Tibial artery (tissue), 4 donors: ENCODE data around the gene FHOD1.

Experiments
- DNase-seq, 2 donors: peaks; one replicate each; pipeline ENCODE4 v3.0.0-alpha.2; 2019
- H3K27ac ChIP-seq, 2 donors: fragments of 200-600 bp; sonication (generic) in 1 of 2; 1 replicate in 1 of 2; 2 replicates in 1 of 2; pipeline ENCODE4 v1.5.1; 2018 to 2019; ENCODE audit warnings: mild to moderate bottlenecking in 1 of 2
- H3K27me3 ChIP-seq, 2 donors: fragments of 200-600 bp; sonication (generic) in 1 of 2; one replicate each; pipeline versions ENCODE4 v1.5.1 to v1.6.0; 2016 to 2019
- H3K36me3 ChIP-seq, 3 donors: fragments of 200-600 bp; sonication (generic) in 2 of 3; one replicate each; pipeline ENCODE4 v1.5.1; 2016 to 2019; ENCODE audit warnings: mild to moderate bottlenecking in 2 of 3
- H3K4me1 ChIP-seq, 4 donors: fragments of 200-600 bp; sonication (generic) in 2 of 4; 1 replicate in 3 of 4; 2 replicates in 1 of 4; pipeline ENCODE4 v1.5.1; 2016 to 2019
- H3K4me3 ChIP-seq, 2 donors: fragments of 200-600 bp; sonication (generic) in 1 of 2; 1 replicate in 1 of 2; 2 replicates in 1 of 2; pipeline ENCODE4 v1.5.1; 2018 to 2019; ENCODE audit warnings: mild to moderate bottlenecking in 2 of 2
- H3K9me3 ChIP-seq, 3 donors: fragments of 200-600 bp; sonication (generic) in 1 of 3; one replicate each; pipeline ENCODE4 v1.5.1; 2016 to 2019
- intact Hi-C: fragments of 100-400 bp; cut with DNase I; formaldehyde crosslinking; loops from one replicate; pipeline ENCODE4 v1.15.0; 2023; ENCODE audit warnings: low total_unique reads
- TF ChIP-seq, protein P1 (sequence below), 2 experiments: fragments of 200-600 bp in 1 of 2; fragments of 450-650 bp in 1 of 2; IDR thresholded peaks; one replicate each; pipeline ENCODE4 v1.5.1; 2017 to 2019; ENCODE audit warnings: antibody characterized with exemption in 2 of 2, mild to moderate bottlenecking in 1 of 2, moderate library complexity in 1 of 2

Gene FHOD1

DNA sequence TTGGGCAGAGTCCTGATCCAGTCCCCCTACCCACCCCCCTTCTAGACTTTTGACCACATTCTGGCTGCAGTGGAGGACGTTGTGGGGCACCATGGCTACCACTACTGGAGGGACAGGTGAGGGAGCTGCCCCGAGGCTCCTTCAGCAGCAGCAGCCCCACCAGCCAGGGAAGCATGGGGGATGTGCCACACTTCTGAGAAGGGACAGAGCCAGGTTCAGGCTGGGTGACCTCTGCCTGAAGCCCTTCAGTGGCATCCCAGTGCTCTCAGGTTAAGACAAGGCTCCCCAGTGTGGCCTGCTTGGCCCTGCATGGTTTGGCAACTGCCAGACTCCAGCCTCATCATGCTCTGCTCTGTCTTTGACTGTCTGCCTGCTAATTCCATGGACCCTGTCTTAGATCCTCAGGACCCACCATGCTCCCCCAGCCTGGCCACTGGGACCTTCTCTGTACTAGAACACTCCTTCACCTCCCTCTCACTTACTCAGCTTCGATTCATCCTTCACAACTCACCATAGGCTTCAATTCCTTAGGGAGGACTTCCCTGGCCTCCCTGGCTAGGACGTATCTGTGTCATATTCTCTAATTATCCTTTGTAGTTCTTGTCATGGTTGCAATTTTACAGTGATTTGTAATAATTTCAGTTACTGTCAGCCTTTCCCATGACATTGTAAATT lies 10.3 kb upstream of the FHOD1 start:
- intact Hi-C loops, result no loop called here
- Histone ChIP-seq H3K4me1 (no peaks in the 10 kb centered on the region), H3K4me3 (no peak overlapping the region), H3K27ac (no peak overlapping the region), H3K27me3 (peaks cover 0 to 27% of the 10 kb centered on the region in 2 donors), H3K9me3 (no peaks in the 10 kb centered on the region), H3K36me3 (no peaks in the 10 kb centered on the region)
- peak in 1 of 2 donors; percentile 9 for DNase-seq
- TF ChIP-seq, protein P1, sequence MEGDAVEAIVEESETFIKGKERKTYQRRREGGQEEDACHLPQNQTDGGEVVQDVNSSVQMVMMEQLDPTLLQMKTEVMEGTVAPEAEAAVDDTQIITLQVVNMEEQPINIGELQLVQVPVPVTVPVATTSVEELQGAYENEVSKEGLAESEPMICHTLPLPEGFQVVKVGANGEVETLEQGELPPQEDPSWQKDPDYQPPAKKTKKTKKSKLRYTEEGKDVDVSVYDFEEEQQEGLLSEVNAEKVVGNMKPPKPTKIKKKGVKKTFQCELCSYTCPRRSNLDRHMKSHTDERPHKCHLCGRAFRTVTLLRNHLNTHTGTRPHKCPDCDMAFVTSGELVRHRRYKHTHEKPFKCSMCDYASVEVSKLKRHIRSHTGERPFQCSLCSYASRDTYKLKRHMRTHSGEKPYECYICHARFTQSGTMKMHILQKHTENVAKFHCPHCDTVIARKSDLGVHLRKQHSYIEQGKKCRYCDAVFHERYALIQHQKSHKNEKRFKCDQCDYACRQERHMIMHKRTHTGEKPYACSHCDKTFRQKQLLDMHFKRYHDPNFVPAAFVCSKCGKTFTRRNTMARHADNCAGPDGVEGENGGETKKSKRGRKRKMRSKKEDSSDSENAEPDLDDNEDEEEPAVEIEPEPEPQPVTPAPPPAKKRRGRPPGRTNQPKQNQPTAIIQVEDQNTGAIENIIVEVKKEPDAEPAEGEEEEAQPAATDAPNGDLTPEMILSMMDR (IDR thresholded peaks at IDR 0.05), result no peak

DNA sequence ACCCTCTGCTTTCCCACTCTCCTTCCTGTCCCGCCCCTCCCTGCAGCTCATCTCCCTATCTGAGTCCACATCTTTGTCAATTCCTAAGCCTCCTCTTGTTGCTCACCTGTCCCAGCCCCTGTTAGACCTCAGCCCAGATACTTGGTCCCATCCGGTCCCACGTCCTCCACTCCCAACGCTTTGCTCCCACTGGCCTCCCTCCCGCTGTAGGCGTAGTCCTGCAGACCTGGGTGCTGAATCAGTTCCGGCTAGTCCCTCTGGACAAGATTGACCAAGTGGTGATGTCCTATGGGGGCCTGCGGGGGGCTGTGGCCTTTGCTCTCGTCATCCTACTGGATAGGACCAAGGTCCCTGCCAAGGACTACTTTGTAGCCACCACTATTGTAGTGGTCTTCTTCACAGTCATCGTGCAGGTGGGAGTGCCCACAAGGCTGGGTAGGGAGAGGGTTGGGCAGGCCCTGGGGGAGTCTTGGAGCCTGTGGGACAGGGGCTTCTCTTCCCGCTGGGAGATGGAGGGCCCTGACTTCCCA lies 9.5 kb upstream of the FHOD1 start:
- no peaks in the 10 kb centered on the region for H3K4me1 ChIP-seq
- H3K36me3 ChIP-seq, result no peaks in the 10 kb centered on the region
- no peaks in the 10 kb centered on the region for H3K9me3 ChIP-seq
- H3K4me3 ChIP-seq, result no peak overlapping the region
- DNase-seq, result peak in 1 of 2 donors; percentile 6
- H3K27ac ChIP-seq, result no peak overlapping the region
- intact Hi-C loops, result no loop called here
- TF ChIP-seq, protein P1 (IDR thresholded peaks at IDR 0.05), result no peak
- peaks cover 0 to 34% of the 10 kb centered on the region in 2 donors for H3K27me3 ChIP-seq

DNA sequence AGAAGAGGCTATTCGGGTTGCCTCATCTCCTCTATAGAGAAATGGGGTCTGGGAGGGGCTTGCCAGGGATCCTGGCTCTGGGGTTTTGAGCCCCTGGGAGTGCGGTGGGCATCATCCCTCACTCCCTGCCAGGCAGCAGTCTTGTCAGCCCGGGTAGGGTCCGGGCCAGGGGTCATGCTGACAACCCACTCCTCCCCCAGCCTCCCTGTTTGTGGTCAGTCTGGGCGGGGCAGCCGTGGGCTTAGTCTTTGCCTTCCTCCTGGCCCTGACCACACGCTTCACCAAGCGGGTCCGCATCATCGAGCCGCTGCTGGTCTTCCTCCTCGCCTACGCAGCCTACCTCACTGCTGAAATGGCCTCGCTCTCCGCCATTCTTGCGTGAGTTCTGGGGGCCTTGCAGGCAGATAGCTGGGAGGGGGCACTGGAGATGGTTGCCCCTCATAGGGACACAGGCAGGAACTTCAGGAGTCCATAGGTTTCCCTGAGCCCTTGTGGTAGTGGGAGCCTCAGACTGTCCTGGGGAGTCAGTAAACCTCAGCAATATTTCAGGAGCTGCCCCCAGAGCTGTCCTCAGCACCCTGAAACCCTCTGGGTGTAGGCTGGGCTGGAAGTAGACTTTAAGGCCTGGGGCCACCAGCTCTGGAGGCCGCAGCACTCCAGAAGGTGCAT lies 8.4 kb upstream of the FHOD1 start:
- peak in 1 of 2 donors; percentile 5 for DNase-seq
- H3K9me3 ChIP-seq, result no peaks in the 10 kb centered on the region
- no peaks in the 10 kb centered on the region for H3K36me3 ChIP-seq
- no peak overlapping the region for H3K4me3 ChIP-seq
- no peak overlapping the region for H3K27ac ChIP-seq
- intact Hi-C loops, result no loop called here
- TF ChIP-seq, protein P1 (IDR thresholded peaks at IDR 0.05), result no peak
- no peaks in the 10 kb centered on the region for H3K4me1 ChIP-seq
- peaks cover 0 to 40% of the 10 kb centered on the region in 2 donors for H3K27me3 ChIP-seq

DNA sequence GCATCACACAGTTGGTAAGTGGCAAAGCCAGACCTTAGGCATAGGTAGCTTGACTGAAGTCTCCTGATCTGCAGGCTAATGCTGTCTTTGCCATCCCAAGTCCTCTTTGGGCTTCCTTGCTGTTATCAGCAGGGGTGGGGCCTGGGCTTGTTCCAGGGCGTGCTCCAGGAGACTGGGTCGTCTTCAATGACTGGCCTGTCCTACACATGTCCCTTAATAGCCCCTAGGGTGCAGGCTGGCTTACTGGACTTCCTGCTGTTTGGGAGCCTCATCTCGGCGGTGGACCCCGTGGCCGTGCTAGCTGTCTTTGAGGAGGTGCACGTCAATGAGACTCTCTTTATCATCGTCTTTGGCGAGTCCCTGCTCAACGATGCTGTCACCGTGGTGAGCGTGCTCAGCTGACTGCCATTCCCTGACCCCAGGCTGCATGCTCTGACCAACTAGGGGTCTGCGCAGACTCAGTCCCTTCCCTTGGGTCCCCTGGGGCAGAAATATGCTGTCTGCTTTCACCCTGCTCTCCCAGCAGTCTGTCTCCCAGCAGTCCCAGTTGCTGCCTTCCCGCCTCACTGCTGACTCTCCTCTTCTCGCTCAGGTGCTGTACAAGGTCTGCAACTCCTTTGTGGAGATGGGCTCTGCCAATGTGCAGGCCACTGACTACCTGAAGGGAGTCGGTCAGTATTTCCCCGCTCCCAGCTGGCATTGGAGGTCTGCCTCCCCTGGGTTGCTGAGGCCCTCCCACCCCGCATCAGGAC lies 7.7 kb upstream of the FHOD1 start:
- no peaks in the 10 kb centered on the region for H3K36me3 ChIP-seq
- DNase-seq, result peak in 1 of 2 donors; percentile 16
- peaks cover 0 to under 1% (median 0%) of the 10 kb centered on the region in 4 donors for H3K4me1 ChIP-seq
- H3K27ac ChIP-seq, result no peak overlapping the region
- H3K27me3 ChIP-seq, result peaks cover 0 to 46% of the 10 kb centered on the region in 2 donors
- intact Hi-C loops, result no loop called here
- no peak overlapping the region for H3K4me3 ChIP-seq
- TF ChIP-seq, protein P1 (IDR thresholded peaks at IDR 0.05), result no peak
- no peaks in the 10 kb centered on the region for H3K9me3 ChIP-seq

DNA sequence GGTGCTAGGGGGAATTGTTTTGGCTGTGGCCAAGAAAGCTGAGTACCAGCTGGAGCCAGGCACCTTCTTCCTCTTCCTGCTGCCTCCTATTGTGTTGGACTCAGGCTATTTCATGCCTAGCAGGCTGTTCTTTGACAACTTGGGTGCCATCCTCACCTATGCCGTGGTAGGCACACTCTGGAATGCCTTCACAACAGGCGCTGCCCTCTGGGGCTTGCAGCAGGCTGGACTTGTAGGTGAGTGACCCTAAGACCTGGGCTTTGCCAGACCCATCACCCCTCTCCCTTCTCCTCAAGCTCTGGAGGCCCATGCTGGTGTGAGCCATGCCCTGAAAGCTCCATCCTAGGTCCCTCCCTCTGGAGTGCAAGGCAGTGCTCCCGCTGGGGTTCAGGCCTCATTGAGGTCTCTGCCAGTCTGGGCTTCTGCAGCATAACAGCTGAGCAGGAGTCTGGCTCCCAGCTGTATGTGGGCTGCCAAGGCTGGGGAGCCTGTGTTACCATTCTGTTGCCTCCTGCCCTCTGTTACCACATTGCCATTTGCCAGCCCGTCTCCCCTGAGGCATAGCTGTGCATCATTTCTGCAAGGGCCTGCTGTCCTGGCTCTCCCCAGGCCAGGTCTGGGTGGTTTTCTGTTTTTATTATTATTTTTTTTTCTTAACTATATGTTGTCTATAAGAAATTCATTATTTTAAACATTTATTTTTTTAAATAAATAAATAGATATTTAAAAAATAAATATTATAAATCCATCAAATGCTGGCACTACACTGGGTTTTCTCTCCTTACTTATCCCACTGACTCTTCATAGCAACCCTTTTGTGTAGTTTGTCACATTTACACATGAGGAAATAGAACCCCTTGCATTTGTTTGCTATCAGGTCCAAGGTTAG lies 5.6 kb upstream of the FHOD1 start:
- intact Hi-C loops, result no loop called here
- peaks cover 0 to 65% of the 10 kb centered on the region in 2 donors for H3K27me3 ChIP-seq
- TF ChIP-seq, protein P1 (IDR thresholded peaks at IDR 0.05), result no peak

More for the DNA sequence above, 5.6 kb upstream of the FHOD1 start:
- Histone ChIP-seq H3K9me3 (no peaks in the 10 kb centered on the region), H3K36me3 (no peaks in the 10 kb centered on the region), H3K4me3 (no peak overlapping the region), H3K27ac (no peak overlapping the region), H3K4me1 (peaks cover 0 to 22% (median 16%) of the 10 kb centered on the region in 4 donors)
- DNase-seq, result peak in 1 of 2 donors; percentile 11
